ENCODE measurements around the gene CRK. TPM values are rescaled to one million over a fixed set of nuclear protein-coding genes. Genes with fewer than 3 reads are reported as not detected.

CRK gene
- total RNA-seq, 2 donors from 2014 or later, result 50.5 to 52.3 TPM

DNA sequence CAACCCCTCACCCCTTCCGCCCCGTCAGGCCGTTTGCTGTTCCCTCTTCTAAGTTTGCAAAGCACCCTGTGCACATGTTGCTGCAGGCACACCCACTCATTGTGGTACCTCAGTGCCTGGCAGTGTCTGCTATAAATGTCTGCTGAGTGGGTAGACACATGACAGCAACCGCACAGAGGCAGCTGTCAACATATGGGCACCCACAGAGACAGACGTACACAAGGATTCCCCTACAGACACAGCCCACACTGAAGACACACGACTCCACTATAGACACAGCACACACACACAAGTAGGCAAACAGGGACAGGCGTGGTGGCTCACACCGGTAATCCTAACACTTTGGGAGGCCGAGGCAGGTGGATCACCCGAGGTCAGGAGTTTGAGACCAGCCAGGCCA is 17.8 kb upstream of the CRK start:
- Mint-ChIP-seq H3K9me3 (no peaks in the 10 kb centered on the region), H3K36me3 (ENCODE audit: low read depth) (peaks cover 40% of the 10 kb centered on the region), H3K27me3 (ENCODE audit: insufficient read depth) (no peaks in the 10 kb centered on the region), H3K4me3 (no peak overlapping the region), H3K4me1 (no peaks in the 10 kb centered on the region), H3K27ac (no peak overlapping the region)
- Histone ChIP-seq H3K27ac (ENCODE audit: low read depth, low read length) (no peak overlapping the region), H3K27me3 (ENCODE audit: control insufficient read depth, insufficient read depth, low read length, poor library complexity, severe bottlenecking) (no peaks in the 10 kb centered on the region), H3K4me1 (ENCODE audit: control insufficient read depth, insufficient read depth, low read length) (no peaks in the 10 kb centered on the region), H3K9me3 (ENCODE audit: control insufficient read depth, low read length) (no peaks in the 10 kb centered on the region), H3K9ac (ENCODE audit: extremely low read depth, low read length, poor library complexity, severe bottlenecking) (no peak overlapping the region), H3K36me3 (ENCODE audit: control insufficient read depth, insufficient read depth, low read length) (peaks cover 39% of the 10 kb centered on the region), H3K4me3 (ENCODE audit: low read length) (no peak overlapping the region)
- TF ChIP-seq, protein P1, sequence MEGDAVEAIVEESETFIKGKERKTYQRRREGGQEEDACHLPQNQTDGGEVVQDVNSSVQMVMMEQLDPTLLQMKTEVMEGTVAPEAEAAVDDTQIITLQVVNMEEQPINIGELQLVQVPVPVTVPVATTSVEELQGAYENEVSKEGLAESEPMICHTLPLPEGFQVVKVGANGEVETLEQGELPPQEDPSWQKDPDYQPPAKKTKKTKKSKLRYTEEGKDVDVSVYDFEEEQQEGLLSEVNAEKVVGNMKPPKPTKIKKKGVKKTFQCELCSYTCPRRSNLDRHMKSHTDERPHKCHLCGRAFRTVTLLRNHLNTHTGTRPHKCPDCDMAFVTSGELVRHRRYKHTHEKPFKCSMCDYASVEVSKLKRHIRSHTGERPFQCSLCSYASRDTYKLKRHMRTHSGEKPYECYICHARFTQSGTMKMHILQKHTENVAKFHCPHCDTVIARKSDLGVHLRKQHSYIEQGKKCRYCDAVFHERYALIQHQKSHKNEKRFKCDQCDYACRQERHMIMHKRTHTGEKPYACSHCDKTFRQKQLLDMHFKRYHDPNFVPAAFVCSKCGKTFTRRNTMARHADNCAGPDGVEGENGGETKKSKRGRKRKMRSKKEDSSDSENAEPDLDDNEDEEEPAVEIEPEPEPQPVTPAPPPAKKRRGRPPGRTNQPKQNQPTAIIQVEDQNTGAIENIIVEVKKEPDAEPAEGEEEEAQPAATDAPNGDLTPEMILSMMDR (conservative IDR thresholded peaks at IDR 0.05), result no peak
- no peak for DNase-seq
- WGBS, 2 experiments (ENCODE audit: insufficient coverage in 1 of 2, insufficient read length in 1 of 2), result 90 to 97% methylated on average over 9 to 10 of the region's 10 CpGs

GRCh38 chr17:1473170-1473569 is 17.1 kb upstream of the CRK start:
- H3K27me3 Mint-ChIP-seq (ENCODE audit: insufficient read depth), result no peaks in the 10 kb centered on the region
- no peak overlapping the region for H3K4me3 ChIP-seq (ENCODE audit: low read length)
- DNase-seq, result peak; percentile 73
- H3K36me3 Mint-ChIP-seq (ENCODE audit: low read depth), result peaks cover 43% of the 10 kb centered on the region
- TF ChIP-seq, protein P1 (conservative IDR thresholded peaks at IDR 0.05), result peak; percentile 48
- H3K36me3 ChIP-seq (ENCODE audit: control insufficient read depth, insufficient read depth, low read length), result peaks cover 37% of the 10 kb centered on the region
- no peaks in the 10 kb centered on the region for H3K9me3 Mint-ChIP-seq
- H3K4me1 ChIP-seq (ENCODE audit: control insufficient read depth, insufficient read depth, low read length), result no peaks in the 10 kb centered on the region
- no peak overlapping the region for H3K9ac ChIP-seq (ENCODE audit: extremely low read depth, low read length, poor library complexity, severe bottlenecking)
- no peaks in the 10 kb centered on the region for H3K4me1 Mint-ChIP-seq
- H3K9me3 ChIP-seq (ENCODE audit: control insufficient read depth, low read length), result no peaks in the 10 kb centered on the region
- WGBS, 2 experiments (ENCODE audit: insufficient coverage in 1 of 2, insufficient read length in 1 of 2), result 58 to 85% methylated on average over 3 to 11 of the region's 11 CpGs
- no peak overlapping the region for H3K27ac ChIP-seq (ENCODE audit: low read depth, low read length)
- no peak overlapping the region for H3K27ac Mint-ChIP-seq
- H3K27me3 ChIP-seq (ENCODE audit: control insufficient read depth, insufficient read depth, low read length, poor library complexity, severe bottlenecking), result no peaks in the 10 kb centered on the region
- no peak overlapping the region for H3K4me3 Mint-ChIP-seq

GRCh38 chr17:1471911-1472821 is 16.1 kb upstream of the CRK start:
- Histone ChIP-seq H3K36me3 (ENCODE audit: control insufficient read depth, insufficient read depth, low read length) (peaks cover 36% of the 10 kb centered on the region), H3K4me1 (ENCODE audit: control insufficient read depth, insufficient read depth, low read length) (no peaks in the 10 kb centered on the region), H3K27me3 (ENCODE audit: control insufficient read depth, insufficient read depth, low read length, poor library complexity, severe bottlenecking) (no peaks in the 10 kb centered on the region), H3K27ac (ENCODE audit: low read depth, low read length) (no peak overlapping the region), H3K9ac (ENCODE audit: extremely low read depth, low read length, poor library complexity, severe bottlenecking) (no peak overlapping the region), H3K9me3 (ENCODE audit: control insufficient read depth, low read length) (no peaks in the 10 kb centered on the region), H3K4me3 (ENCODE audit: low read length) (no peak overlapping the region)
- H3K4me3 Mint-ChIP-seq, result no peak overlapping the region
- no peaks in the 10 kb centered on the region for H3K27me3 Mint-ChIP-seq (ENCODE audit: insufficient read depth)
- WGBS, 2 experiments (ENCODE audit: insufficient coverage in 1 of 2, insufficient read length in 1 of 2), result 94 to 95% methylated on average over 29 to 42 of the region's 42 CpGs
- peak; percentile 76 for DNase-seq
- peaks cover 45% of the 10 kb centered on the region for H3K36me3 Mint-ChIP-seq (ENCODE audit: low read depth)
- H3K4me1 Mint-ChIP-seq, result no peaks in the 10 kb centered on the region
- H3K9me3 Mint-ChIP-seq, result no peaks in the 10 kb centered on the region
- TF ChIP-seq, protein P1 (conservative IDR thresholded peaks at IDR 0.05), result no peak
- H3K27ac Mint-ChIP-seq, result no peak overlapping the region
